GM12878 (cell line): ENCODE measurements around the gene LRP2BP.

ENCODE experiments used
- JUND ChIP-seq: IDR thresholded peaks from 2 replicates; pipeline ENCODE4 v1.6.1; 2012; ENCODE audit warnings: low read depth, mild to moderate bottlenecking, low read length, improper control_type of control experiment, moderate library complexity
- MTA2 ChIP-seq: fragments of 450-650 bp; IDR thresholded peaks from 2 replicates; pipeline ENCODE4 v1.6.1; 2016; ENCODE audit warnings: low read depth, mild to moderate bottlenecking, moderate library complexity
- POLR2A ChIP-seq: IDR thresholded peaks from 2 replicates; pipeline ENCODE4 v1.6.1; 2011; ENCODE audit warnings: low read depth, mild to moderate bottlenecking, low read length
- POLR2AphosphoS5 ChIP-seq: IDR thresholded peaks from 2 replicates; pipeline ENCODE4 v1.6.1; 2011; ENCODE audit warnings: mild to moderate bottlenecking, low read length, inconsistent platforms
- TF ChIP-seq, protein P1 (sequence below): IDR thresholded peaks from 2 replicates; pipeline ENCODE4 v1.6.1; 2011; ENCODE audit warnings: low read depth, mild to moderate bottlenecking, low read length, moderate library complexity, borderline replicate concordance; ENCODE audit errors: extremely low read depth
- TF ChIP-seq, protein P2 (sequence below): fragments of 450-650 bp; IDR thresholded peaks from 2 replicates; pipeline ENCODE4 v1.6.1; 2017; ENCODE audit warnings: mild to moderate bottlenecking
- TF ChIP-seq, protein P3 (sequence below): fragments of 450-650 bp; IDR thresholded peaks from 2 replicates; pipeline ENCODE4 v1.6.1; 2017; ENCODE audit warnings: mild to moderate bottlenecking, moderate library complexity
- TF ChIP-seq, protein P4 (sequence below), 3 experiments: IDR thresholded peaks in 2 of 3; conservative IDR thresholded peaks in 1 of 3; 2 replicates each; pipeline ENCODE4 v1.5.1; 2011; ENCODE audit warnings: low read depth in 3 of 3, low read length in 3 of 3, mild to moderate bottlenecking in 3 of 3, control low read depth in 2 of 3, moderate library complexity in 2 of 3, inconsistent platforms in 1 of 3, mixed read lengths in 1 of 3; ENCODE audit not compliant: control insufficient read depth in 2 of 3, insufficient read depth in 1 of 3; ENCODE audit errors: extremely low read depth in 1 of 3

DNA sequence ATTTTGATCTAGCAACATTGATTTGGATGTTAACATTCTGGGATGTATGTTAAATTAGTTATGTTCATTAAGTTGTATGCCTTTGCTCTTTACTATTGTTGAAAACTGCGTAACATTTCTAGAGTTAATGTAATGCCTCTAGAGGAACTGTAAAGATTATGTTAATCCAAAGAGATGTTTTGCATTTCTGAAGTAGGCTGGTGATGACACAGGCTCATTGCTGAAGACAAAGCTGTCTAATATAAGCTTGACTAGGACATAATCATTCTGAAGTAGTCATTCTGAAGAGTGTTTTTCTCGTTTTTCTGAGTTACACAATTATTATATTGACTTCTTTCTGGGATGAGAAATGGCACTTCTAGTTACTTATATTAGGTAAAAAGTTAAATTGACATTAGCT is 72.9 kb downstream of the LRP2BP start:
- TF ChIP-seq, protein P1, sequence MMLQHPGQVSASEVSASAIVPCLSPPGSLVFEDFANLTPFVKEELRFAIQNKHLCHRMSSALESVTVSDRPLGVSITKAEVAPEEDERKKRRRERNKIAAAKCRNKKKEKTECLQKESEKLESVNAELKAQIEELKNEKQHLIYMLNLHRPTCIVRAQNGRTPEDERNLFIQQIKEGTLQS, result no peak
- TF ChIP-seq MTA2 (no peak), POLR2A (no peak), JUND (no peak), POLR2AphosphoS5 (no peak)
- TF ChIP-seq, protein P2, sequence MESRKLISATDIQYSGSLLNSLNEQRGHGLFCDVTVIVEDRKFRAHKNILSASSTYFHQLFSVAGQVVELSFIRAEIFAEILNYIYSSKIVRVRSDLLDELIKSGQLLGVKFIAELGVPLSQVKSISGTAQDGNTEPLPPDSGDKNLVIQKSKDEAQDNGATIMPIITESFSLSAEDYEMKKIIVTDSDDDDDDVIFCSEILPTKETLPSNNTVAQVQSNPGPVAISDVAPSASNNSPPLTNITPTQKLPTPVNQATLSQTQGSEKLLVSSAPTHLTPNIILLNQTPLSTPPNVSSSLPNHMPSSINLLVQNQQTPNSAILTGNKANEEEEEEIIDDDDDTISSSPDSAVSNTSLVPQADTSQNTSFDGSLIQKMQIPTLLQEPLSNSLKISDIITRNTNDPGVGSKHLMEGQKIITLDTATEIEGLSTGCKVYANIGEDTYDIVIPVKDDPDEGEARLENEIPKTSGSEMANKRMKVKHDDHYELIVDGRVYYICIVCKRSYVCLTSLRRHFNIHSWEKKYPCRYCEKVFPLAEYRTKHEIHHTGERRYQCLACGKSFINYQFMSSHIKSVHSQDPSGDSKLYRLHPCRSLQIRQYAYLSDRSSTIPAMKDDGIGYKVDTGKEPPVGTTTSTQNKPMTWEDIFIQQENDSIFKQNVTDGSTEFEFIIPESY, result no peak
- TF ChIP-seq, protein P3, sequence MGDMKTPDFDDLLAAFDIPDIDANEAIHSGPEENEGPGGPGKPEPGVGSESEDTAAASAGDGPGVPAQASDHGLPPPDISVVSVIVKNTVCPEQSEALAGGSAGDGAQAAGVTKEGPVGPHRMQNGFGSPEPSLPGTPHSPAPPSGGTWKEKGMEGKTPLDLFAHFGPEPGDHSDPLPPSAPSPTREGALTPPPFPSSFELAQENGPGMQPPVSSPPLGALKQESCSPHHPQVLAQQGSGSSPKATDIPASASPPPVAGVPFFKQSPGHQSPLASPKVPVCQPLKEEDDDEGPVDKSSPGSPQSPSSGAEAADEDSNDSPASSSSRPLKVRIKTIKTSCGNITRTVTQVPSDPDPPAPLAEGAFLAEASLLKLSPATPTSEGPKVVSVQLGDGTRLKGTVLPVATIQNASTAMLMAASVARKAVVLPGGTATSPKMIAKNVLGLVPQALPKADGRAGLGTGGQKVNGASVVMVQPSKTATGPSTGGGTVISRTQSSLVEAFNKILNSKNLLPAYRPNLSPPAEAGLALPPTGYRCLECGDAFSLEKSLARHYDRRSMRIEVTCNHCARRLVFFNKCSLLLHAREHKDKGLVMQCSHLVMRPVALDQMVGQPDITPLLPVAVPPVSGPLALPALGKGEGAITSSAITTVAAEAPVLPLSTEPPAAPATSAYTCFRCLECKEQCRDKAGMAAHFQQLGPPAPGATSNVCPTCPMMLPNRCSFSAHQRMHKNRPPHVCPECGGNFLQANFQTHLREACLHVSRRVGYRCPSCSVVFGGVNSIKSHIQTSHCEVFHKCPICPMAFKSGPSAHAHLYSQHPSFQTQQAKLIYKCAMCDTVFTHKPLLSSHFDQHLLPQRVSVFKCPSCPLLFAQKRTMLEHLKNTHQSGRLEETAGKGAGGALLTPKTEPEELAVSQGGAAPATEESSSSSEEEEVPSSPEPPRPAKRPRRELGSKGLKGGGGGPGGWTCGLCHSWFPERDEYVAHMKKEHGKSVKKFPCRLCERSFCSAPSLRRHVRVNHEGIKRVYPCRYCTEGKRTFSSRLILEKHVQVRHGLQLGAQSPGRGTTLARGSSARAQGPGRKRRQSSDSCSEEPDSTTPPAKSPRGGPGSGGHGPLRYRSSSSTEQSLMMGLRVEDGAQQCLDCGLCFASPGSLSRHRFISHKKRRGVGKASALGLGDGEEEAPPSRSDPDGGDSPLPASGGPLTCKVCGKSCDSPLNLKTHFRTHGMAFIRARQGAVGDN, result no peak
- TF ChIP-seq, protein P4, sequence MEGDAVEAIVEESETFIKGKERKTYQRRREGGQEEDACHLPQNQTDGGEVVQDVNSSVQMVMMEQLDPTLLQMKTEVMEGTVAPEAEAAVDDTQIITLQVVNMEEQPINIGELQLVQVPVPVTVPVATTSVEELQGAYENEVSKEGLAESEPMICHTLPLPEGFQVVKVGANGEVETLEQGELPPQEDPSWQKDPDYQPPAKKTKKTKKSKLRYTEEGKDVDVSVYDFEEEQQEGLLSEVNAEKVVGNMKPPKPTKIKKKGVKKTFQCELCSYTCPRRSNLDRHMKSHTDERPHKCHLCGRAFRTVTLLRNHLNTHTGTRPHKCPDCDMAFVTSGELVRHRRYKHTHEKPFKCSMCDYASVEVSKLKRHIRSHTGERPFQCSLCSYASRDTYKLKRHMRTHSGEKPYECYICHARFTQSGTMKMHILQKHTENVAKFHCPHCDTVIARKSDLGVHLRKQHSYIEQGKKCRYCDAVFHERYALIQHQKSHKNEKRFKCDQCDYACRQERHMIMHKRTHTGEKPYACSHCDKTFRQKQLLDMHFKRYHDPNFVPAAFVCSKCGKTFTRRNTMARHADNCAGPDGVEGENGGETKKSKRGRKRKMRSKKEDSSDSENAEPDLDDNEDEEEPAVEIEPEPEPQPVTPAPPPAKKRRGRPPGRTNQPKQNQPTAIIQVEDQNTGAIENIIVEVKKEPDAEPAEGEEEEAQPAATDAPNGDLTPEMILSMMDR (IDR thresholded peaks at IDR 0.05 in 2 of 3, conservative IDR thresholded peaks at IDR 0.05 in 1 of 3; ENCODE audit: control insufficient read depth in 2 of 3, extremely low read depth in 1 of 3, insufficient read depth in 1 of 3, low read depth in 3 of 3, low read length in 3 of 3), result no peak
